HCT116 (cell line): ENCODE results near the gene SSRP1. TPM values are rescaled to one million over a fixed set of nuclear protein-coding genes. Genes with fewer than 3 reads are reported as not detected.

Experiments
- ATAC-seq: fragments of 200-7000 bp; cut with Tn5 transposase; 2 replicates; pipeline ENCODE4 v1.9.1; 2020; ENCODE audit warnings: mild to moderate bottlenecking, moderate library complexity
- BruUV-seq: library from RNA; stranded (reverse); fragments of 400-500 nt; replicated peaks from 2 replicates; lab custom pipeline; 2021; lab: Mats Ljungman, UMichigan
- CTCF ChIA-PET: fragments of 300-600 bp; sonication (Branson Sonifier 250); formaldehyde crosslinking; loops from one replicate; lab custom pipeline; 2021; ENCODE audit warnings: antibody characterized with exemption; lab: Charles Lee
- POLR2A ChIA-PET: fragments of 300-600, 350-600 bp; sonication (Branson Sonifier 250); formaldehyde crosslinking; loops from one replicate; lab custom pipeline; 2021; ENCODE audit warnings: antibody characterized with exemption; lab: Charles Lee
- RAD21 ChIA-PET, 2 experiments: fragments of 300-600 bp; sonication (Branson Sonifier 250); formaldehyde crosslinking; loops; one replicate each; lab custom pipeline; 2023; ENCODE audit warnings: low total read pairs in 2 of 2; ENCODE audit not compliant: uncharacterized antibody in 2 of 2, unreplicated experiment in 2 of 2, low non-redundant PET in 1 of 2; lab: Charles Lee
- DNase-seq: peaks from one replicate; pipeline ENCODE4 v3.0.0-alpha.2; 2010; ENCODE audit warnings: low read depth, low spot score
- H2AFZ ChIP-seq: fragments of 200-600 bp; shearing (Covaris generic), sonication (generic); 2 replicates; pipeline ENCODE4 v1.6.1; 2017; ENCODE audit warnings: low read depth, mixed run types, mixed read lengths, antibody characterized with exemption, low read length; ENCODE audit not compliant: poor library complexity, severe bottlenecking
- H3K27ac ChIP-seq: 2 replicates; pipeline ENCODE4 v1.5.1; 2012; ENCODE audit warnings: low read depth, low read length
- H3K27me3 ChIP-seq: fragments of 200-600 bp; sonication (generic); 2 replicates; pipeline ENCODE4 v1.6.1; 2016; ENCODE audit warnings: mixed run types, low read length, mixed read lengths; ENCODE audit not compliant: insufficient read depth
- H3K36me3 ChIP-seq, 2 experiments: fragments of 200-500 bp in 1 of 2; fragments of 200-600 bp in 1 of 2; sonication (Bioruptor generic) in 1 of 2; sonication (generic) in 1 of 2; 2 replicates each; pipeline versions ENCODE4 v1.5.1 to v1.6.1; 2014 to 2016; ENCODE audit warnings: low read length in 2 of 2, inconsistent platforms in 1 of 2, mixed read lengths in 1 of 2, mixed run types in 1 of 2; ENCODE audit not compliant: insufficient read depth in 2 of 2, control insufficient read depth in 1 of 2
- H3K4me1 ChIP-seq, 2 experiments: fragments of 200-600 bp in 1 of 2; sonication (generic) in 1 of 2; 2 replicates each; pipeline versions ENCODE4 v1.5.1 to v1.6.1; 2012 to 2017; ENCODE audit warnings: low read length in 2 of 2, inconsistent platforms in 1 of 2, mild to moderate bottlenecking in 1 of 2, mixed read lengths in 1 of 2, mixed run types in 1 of 2, moderate library complexity in 1 of 2; ENCODE audit not compliant: insufficient read depth in 2 of 2, control insufficient read depth in 1 of 2
- H3K4me2 ChIP-seq: fragments of 200-600 bp; sonication (generic); 2 replicates; pipeline ENCODE4 v1.6.1; 2017; ENCODE audit warnings: mixed run types, low read length, mixed read lengths
- H3K4me3 ChIP-seq, 2 experiments: fragments of 200-600 bp in 1 of 2; sonication (generic) in 1 of 2; replicated peaks in 1 of 2; 2 replicates each; pipeline ENCODE4 v1.5.1; 2011 to 2016; ENCODE audit warnings: low read length in 2 of 2, control low read depth in 1 of 2, low read depth in 1 of 2, mild to moderate bottlenecking in 1 of 2, mixed read lengths in 1 of 2, mixed run types in 1 of 2
- H3K79me2 ChIP-seq: fragments of 200-600 bp; sonication (generic); 2 replicates; pipeline ENCODE4 v1.6.1; 2017; ENCODE audit warnings: mild to moderate bottlenecking, mixed run types, low read length, moderate library complexity, mixed read lengths; ENCODE audit not compliant: insufficient read depth
- H3K9ac ChIP-seq: fragments of 200-600 bp; sonication (generic); 2 replicates; pipeline ENCODE4 v1.6.1; 2016; ENCODE audit warnings: low read length, mixed read lengths
- H3K9me2 ChIP-seq: fragments of 200-600 bp; sonication (generic), shearing (Covaris generic); 2 replicates; pipeline ENCODE4 v1.6.1; 2017; ENCODE audit warnings: mixed run types, mild to moderate bottlenecking, moderate library complexity; ENCODE audit not compliant: insufficient read depth
- H3K9me3 ChIP-seq, 2 experiments: fragments of 200-500 bp in 1 of 2; fragments of 200-600 bp in 1 of 2; sonication (Bioruptor generic) in 1 of 2; sonication (generic) in 1 of 2; 2 replicates each; pipeline ENCODE4 v1.6.1; 2014 to 2017; ENCODE audit warnings: low read length in 2 of 2, mixed read lengths in 2 of 2, inconsistent platforms in 1 of 2, low read depth in 1 of 2, mild to moderate bottlenecking in 1 of 2, mixed run types in 1 of 2, moderate library complexity in 1 of 2; ENCODE audit not compliant: control insufficient read depth in 1 of 2, insufficient read depth in 1 of 2
- H4K20me1 ChIP-seq: fragments of 200-600 bp; sonication (generic), shearing (Covaris generic); 2 replicates; pipeline ENCODE4 v1.6.1; 2017; ENCODE audit warnings: mixed run types, mild to moderate bottlenecking, moderate library complexity; ENCODE audit not compliant: insufficient read depth
- CEBPB ChIP-seq: IDR thresholded peaks from 2 replicates; pipeline ENCODE4 v1.6.1; 2012; ENCODE audit warnings: low read depth
- EZH2phosphoT487 ChIP-seq: fragments of 200-600 bp; IDR thresholded peaks from 2 replicates; pipeline ENCODE4 v1.6.1; 2018; ENCODE audit warnings: antibody characterized with exemption, borderline replicate concordance
- FOSL1 ChIP-seq: IDR thresholded peaks from 2 replicates; pipeline ENCODE4 v1.6.1; 2012; ENCODE audit warnings: low read depth
- POLR2AphosphoS5 ChIP-seq: IDR thresholded peaks from 2 replicates; pipeline ENCODE4 v1.6.1; 2011; ENCODE audit warnings: mild to moderate bottlenecking, low read depth, low read length, moderate library complexity
- RAD21 ChIP-seq: IDR thresholded peaks from 2 replicates; pipeline ENCODE4 v1.6.1; 2012; ENCODE audit warnings: low read depth, mild to moderate bottlenecking
- SIN3A ChIP-seq: IDR thresholded peaks from 2 replicates; pipeline ENCODE4 v1.6.1; 2012; ENCODE audit warnings: low read depth
- SP1 ChIP-seq: IDR thresholded peaks from 2 replicates; pipeline ENCODE4 v1.6.1; 2012; ENCODE audit warnings: low read depth
- TCF7L2 ChIP-seq: IDR thresholded peaks from 2 replicates; pipeline ENCODE4 v1.7.0; 2011; ENCODE audit warnings: borderline replicate concordance, inconsistent platforms; ENCODE audit not compliant: insufficient read depth, insufficient read length; ENCODE audit errors: extremely low read depth
- YY1 ChIP-seq: IDR thresholded peaks from 2 replicates; pipeline ENCODE4 v1.6.1; 2011; ENCODE audit warnings: low read length, low read depth, moderate library complexity, mild to moderate bottlenecking; ENCODE audit not compliant: insufficient replicate concordance; ENCODE audit errors: extremely low read depth
- ZBTB33 ChIP-seq: IDR thresholded peaks from 2 replicates; pipeline ENCODE4 v1.6.1; 2011; ENCODE audit warnings: mild to moderate bottlenecking, low read length, moderate library complexity; ENCODE audit not compliant: insufficient replicate concordance; ENCODE audit errors: extremely low read depth
- intact Hi-C: fragments of 100-400 bp; cut with micrococcal nuclease; formaldehyde crosslinking; loops from 2 replicates; pipeline ENCODE4 v1.10.0; 2022
- total RNA-seq: library from RNA; stranded (reverse); gene quantifications from one replicate; pipeline ENCODE4 v1.2.1, GENCODE V29; 2021; ENCODE audit not compliant: unreplicated experiment
- TF ChIP-seq, protein P1 (sequence below), 3 experiments: fragments of 200-600 bp in 1 of 3; sonication (generic) in 1 of 3; IDR thresholded peaks in 2 of 3; conservative IDR thresholded peaks in 1 of 3; 2 replicates each; pipeline ENCODE4 v1.5.1; 2012 to 2017; ENCODE audit warnings: low read depth in 2 of 3, low read length in 2 of 3, antibody characterized with exemption in 1 of 3, borderline replicate concordance in 1 of 3, control low read depth in 1 of 3, mild to moderate bottlenecking in 1 of 3, mixed read lengths in 1 of 3, mixed run types in 1 of 3, moderate library complexity in 1 of 3; ENCODE audit not compliant: insufficient read depth in 1 of 3
- TF ChIP-seq, protein P2 (sequence below): IDR thresholded peaks from 2 replicates; pipeline ENCODE4 v1.6.1; 2012

Gene SSRP1
- total RNA-seq, 1 experiment from 2014 or later: 260 TPM

- TF ChIP-seq, protein P1, sequence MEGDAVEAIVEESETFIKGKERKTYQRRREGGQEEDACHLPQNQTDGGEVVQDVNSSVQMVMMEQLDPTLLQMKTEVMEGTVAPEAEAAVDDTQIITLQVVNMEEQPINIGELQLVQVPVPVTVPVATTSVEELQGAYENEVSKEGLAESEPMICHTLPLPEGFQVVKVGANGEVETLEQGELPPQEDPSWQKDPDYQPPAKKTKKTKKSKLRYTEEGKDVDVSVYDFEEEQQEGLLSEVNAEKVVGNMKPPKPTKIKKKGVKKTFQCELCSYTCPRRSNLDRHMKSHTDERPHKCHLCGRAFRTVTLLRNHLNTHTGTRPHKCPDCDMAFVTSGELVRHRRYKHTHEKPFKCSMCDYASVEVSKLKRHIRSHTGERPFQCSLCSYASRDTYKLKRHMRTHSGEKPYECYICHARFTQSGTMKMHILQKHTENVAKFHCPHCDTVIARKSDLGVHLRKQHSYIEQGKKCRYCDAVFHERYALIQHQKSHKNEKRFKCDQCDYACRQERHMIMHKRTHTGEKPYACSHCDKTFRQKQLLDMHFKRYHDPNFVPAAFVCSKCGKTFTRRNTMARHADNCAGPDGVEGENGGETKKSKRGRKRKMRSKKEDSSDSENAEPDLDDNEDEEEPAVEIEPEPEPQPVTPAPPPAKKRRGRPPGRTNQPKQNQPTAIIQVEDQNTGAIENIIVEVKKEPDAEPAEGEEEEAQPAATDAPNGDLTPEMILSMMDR (IDR thresholded peaks at IDR 0.05 in 2 of 3, conservative IDR thresholded peaks at IDR 0.05 in 1 of 3; ENCODE audit: borderline replicate concordance in 1 of 3, insufficient read depth in 1 of 3, low read depth in 2 of 3, low read length in 2 of 3): no peak
- TF ChIP-seq YY1 (no peak), CEBPB (no peak), TCF7L2 (no peak), SP1 (no peak), ZBTB33 (no peak), RAD21 (no peak), POLR2AphosphoS5 (no peak), FOSL1 (no peak), EZH2phosphoT487 (no peak), SIN3A (no peak)
- TF ChIP-seq, protein P2, sequence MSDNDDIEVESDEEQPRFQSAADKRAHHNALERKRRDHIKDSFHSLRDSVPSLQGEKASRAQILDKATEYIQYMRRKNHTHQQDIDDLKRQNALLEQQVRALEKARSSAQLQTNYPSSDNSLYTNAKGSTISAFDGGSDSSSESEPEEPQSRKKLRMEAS: no peak
- Histone ChIP-seq H3K27me3 (no peaks in the 10 kb centered on the region), H3K9me3 (no peaks in the 10 kb centered on the region), H3K36me3 (peaks cover 13 to 22% of the 10 kb centered on the region in 2 experiments; a peak in 3 of 4 replicates), H4K20me1 (no peaks in the 10 kb centered on the region), H3K4me2 (no peak overlapping the region), H3K79me2 (0 out of 2 replicates have a peak, but pooled peaks cover 3% of the 10 kb centered on the region), H2AFZ (no peak overlapping the region), H3K27ac (no peak overlapping the region), H3K4me3 (no peak overlapping the region), H3K4me1 (peaks cover 2 to 4% of the 10 kb centered on the region in 2 experiments), H3K9ac (no peak overlapping the region), H3K9me2 (no peaks in the 10 kb centered on the region)
- RAD21 ChIA-PET: no interaction called here
- CTCF ChIA-PET: no interaction called here
- BruUV-seq: no TSS peak
- intact Hi-C loops: no loop called here
- POLR2A ChIA-PET: interaction anchor here (1.8 kb wide), 1 partner anchor 20 kb away, joined by 5 read pairs; no protein-coding TSS in a partner anchor
- ATAC-seq: no peak
- no peak for DNase-seq
Observed at GRCh38 chr11:57305523-57305922, 30.2 kb downstream of the SSRP1 start.
